Measurements from ENCODE around the gene NOL4L. TPM values are rescaled to one million over a fixed set of nuclear protein-coding genes. Genes with fewer than 3 reads are reported as not detected.

Gene NOL4L
- polyA plus RNA-seq, 1 donor (not counting 4 experiments of a cell fraction or from before 2014, with no cell fraction given), result 1.0 TPM

DNA sequence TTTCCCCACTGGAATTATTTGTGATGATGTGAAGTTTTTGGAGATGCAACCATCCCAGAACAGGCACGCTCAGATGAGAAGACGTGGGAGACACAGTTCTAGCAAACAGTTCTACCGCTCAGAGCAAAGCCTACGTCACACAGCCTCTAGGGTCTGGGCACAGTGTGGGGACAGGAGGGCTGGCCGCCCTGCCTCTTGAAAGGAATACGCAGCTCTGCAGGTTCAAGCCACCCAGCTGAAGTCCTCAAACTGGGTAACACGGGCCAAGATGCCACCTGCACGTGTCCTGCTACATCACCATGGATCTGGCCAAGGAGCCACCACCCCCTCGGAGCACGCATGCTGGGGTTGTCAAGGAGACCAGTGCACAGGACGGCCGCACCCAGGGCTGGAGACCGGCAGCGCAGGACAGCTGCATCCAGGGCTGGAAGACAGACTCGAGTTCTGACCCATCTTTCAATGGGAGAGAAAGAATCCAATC lies 75.0 kb downstream of the NOL4L start:
- Histone ChIP-seq H3K9ac (ENCODE audit: control insufficient read depth, extremely low read depth, insufficient read depth, low read length) (no peak overlapping the region), H3K36me3 (ENCODE audit: control insufficient read depth in 2 of 2, extremely low read depth in 1 of 2, insufficient read depth in 2 of 2, low read length in 2 of 2) (no peaks in the 10 kb centered on the region), H3K27me3 (ENCODE audit: control insufficient read depth, extremely low read depth, insufficient read depth, low read length) (peaks cover 11% of the 10 kb centered on the region), H2AFZ (ENCODE audit: control insufficient read depth, low read length) (no peak overlapping the region), H3K4me1 (ENCODE audit: control insufficient read depth, extremely low read depth, insufficient read depth, low read length) (peaks cover 7% of the 10 kb centered on the region), H3K79me2 (ENCODE audit: control insufficient read depth, insufficient read depth, low read length) (no peaks in the 10 kb centered on the region), H3K4me3 (ENCODE audit: control insufficient read depth in 2 of 3, extremely low read depth in 1 of 3, insufficient read depth in 2 of 3, low read depth in 1 of 3, low read length in 3 of 3) (no peak overlapping the region), H3K9me1 (ENCODE audit: control insufficient read depth, extremely low read depth, insufficient read depth, low read length) (no peaks in the 10 kb centered on the region), H3K4me2 (ENCODE audit: control insufficient read depth, extremely low read depth, insufficient read depth, low read depth, low read length) (no peak overlapping the region), H4K20me1 (ENCODE audit: control insufficient read depth, extremely low read depth, insufficient read depth, low read length) (no peaks in the 10 kb centered on the region), H3K27ac (ENCODE audit: control insufficient read depth, insufficient read depth, low read length) (no peak overlapping the region), H3K9me3 (ENCODE audit: control insufficient read depth, low read depth, low read length) (no peaks in the 10 kb centered on the region)
- no peak for DNase-seq (ENCODE audit: low read depth, low spot score)
- FAIRE-seq, result no peak
- dilution Hi-C loops (cut with MboI; ENCODE audit: extremely low pct_ligation_motif_present, low sequenced_read_pairs), result loop anchor here (25.0 kb wide), 1 partner anchor 127 kb away; no protein-coding TSS in a partner anchor
- TF ChIP-seq, protein P1, sequence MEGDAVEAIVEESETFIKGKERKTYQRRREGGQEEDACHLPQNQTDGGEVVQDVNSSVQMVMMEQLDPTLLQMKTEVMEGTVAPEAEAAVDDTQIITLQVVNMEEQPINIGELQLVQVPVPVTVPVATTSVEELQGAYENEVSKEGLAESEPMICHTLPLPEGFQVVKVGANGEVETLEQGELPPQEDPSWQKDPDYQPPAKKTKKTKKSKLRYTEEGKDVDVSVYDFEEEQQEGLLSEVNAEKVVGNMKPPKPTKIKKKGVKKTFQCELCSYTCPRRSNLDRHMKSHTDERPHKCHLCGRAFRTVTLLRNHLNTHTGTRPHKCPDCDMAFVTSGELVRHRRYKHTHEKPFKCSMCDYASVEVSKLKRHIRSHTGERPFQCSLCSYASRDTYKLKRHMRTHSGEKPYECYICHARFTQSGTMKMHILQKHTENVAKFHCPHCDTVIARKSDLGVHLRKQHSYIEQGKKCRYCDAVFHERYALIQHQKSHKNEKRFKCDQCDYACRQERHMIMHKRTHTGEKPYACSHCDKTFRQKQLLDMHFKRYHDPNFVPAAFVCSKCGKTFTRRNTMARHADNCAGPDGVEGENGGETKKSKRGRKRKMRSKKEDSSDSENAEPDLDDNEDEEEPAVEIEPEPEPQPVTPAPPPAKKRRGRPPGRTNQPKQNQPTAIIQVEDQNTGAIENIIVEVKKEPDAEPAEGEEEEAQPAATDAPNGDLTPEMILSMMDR (optimal IDR thresholded peaks at IDR 0.05 in 1 of 3, IDR thresholded peaks at IDR 0.05 in 1 of 3, conservative IDR thresholded peaks at IDR 0.05 in 1 of 3; ENCODE audit: extremely low read depth in 1 of 3, insufficient read depth in 2 of 3, low read length in 3 of 3), result no peak
- TF ChIP-seq EZH2 (IDR thresholded peaks at IDR 0.05; ENCODE audit: low read length), result no peak

DNA sequence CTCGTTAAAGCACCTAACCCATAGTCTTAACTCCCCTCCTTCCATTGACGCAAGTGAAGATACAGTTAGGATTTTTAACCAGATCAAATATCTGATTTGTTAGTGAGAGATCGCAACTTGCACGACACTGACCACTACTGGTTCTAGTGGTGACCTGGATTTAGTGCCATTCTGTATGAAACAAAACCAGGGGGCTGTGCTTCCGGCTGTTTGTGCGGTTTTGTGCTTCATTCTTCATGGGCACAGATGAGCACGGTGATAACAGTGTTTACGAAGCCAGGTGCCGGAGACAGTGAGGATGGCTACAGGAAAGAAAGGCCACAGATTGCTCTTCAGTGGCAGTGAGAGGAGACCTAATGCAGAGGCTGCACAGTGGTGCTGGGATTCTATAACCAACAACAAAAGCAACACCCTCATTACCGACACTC lies 75.5 kb downstream of the NOL4L start:
- H3K79me2 ChIP-seq (ENCODE audit: control insufficient read depth, insufficient read depth, low read length), result no peaks in the 10 kb centered on the region
- no peak overlapping the region for H3K4me2 ChIP-seq (ENCODE audit: control insufficient read depth, extremely low read depth, insufficient read depth, low read depth, low read length)
- TF ChIP-seq, protein P1 (optimal IDR thresholded peaks at IDR 0.05 in 1 of 3, IDR thresholded peaks at IDR 0.05 in 1 of 3, conservative IDR thresholded peaks at IDR 0.05 in 1 of 3; ENCODE audit: extremely low read depth in 1 of 3, insufficient read depth in 2 of 3, low read length in 3 of 3), result no peak
- no peak for TF ChIP-seq EZH2 (IDR thresholded peaks at IDR 0.05; ENCODE audit: low read length)
- H2AFZ ChIP-seq (ENCODE audit: control insufficient read depth, low read length), result no peak overlapping the region
- no peak for DNase-seq (ENCODE audit: low read depth, low spot score)
- H4K20me1 ChIP-seq (ENCODE audit: control insufficient read depth, extremely low read depth, insufficient read depth, low read length), result no peaks in the 10 kb centered on the region
- H3K4me1 ChIP-seq (ENCODE audit: control insufficient read depth, extremely low read depth, insufficient read depth, low read length), result peaks cover 7% of the 10 kb centered on the region
- H3K27me3 ChIP-seq (ENCODE audit: control insufficient read depth, extremely low read depth, insufficient read depth, low read length), result peaks cover 9% of the 10 kb centered on the region
- dilution Hi-C loops (cut with MboI; ENCODE audit: extremely low pct_ligation_motif_present, low sequenced_read_pairs), result loop anchor here (25.0 kb wide), 1 partner anchor 128 kb away; no protein-coding TSS in a partner anchor
- no peak overlapping the region for H3K4me3 ChIP-seq (ENCODE audit: control insufficient read depth in 2 of 3, extremely low read depth in 1 of 3, insufficient read depth in 2 of 3, low read depth in 1 of 3, low read length in 3 of 3)
- no peak overlapping the region for H3K9ac ChIP-seq (ENCODE audit: control insufficient read depth, extremely low read depth, insufficient read depth, low read length)
- no peaks in the 10 kb centered on the region for H3K9me1 ChIP-seq (ENCODE audit: control insufficient read depth, extremely low read depth, insufficient read depth, low read length)
- H3K9me3 ChIP-seq (ENCODE audit: control insufficient read depth, low read depth, low read length), result no peaks in the 10 kb centered on the region
- H3K27ac ChIP-seq (ENCODE audit: control insufficient read depth, insufficient read depth, low read length), result no peak overlapping the region
- H3K36me3 ChIP-seq (ENCODE audit: control insufficient read depth in 2 of 2, extremely low read depth in 1 of 2, insufficient read depth in 2 of 2, low read length in 2 of 2), result no peaks in the 10 kb centered on the region
- FAIRE-seq, result no peak

Data from keratinocyte (primary cell).